HG03460 (cell line): ENCODE measurements around the gene SERPINC1.
"Not testable (repeated sequence)": the region's sequence is repeated elsewhere in the genome, so short reads cannot be mapped to it uniquely, and the experiment has no call there.

Experiments
- ATAC-seq: cut with Tn5 transposase; IDR thresholded peaks from one replicate; pipeline ENCODE4 v1.9.1; 2021; ENCODE audit not compliant: unreplicated experiment

Gene SERPINC1

DNA sequence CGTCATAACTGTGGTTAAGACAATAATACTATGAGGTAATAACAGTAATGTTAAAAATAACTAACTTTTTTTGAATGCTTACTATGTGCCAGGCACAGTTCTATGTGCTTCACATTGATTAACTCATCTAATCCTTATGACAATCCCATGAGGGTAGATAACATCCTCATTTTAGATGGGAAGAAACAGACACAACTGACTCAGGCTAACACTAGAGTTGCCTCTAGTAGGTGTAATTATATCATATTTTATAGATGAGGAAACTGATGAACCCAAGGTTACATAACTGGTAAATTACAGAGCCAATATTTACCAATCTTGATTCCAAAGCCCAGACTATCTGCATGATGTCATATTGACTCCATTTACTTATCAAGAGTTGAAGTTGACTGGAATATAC is 23.5 kb downstream of the SERPINC1 start:
- ATAC-seq, result no peak

DNA sequence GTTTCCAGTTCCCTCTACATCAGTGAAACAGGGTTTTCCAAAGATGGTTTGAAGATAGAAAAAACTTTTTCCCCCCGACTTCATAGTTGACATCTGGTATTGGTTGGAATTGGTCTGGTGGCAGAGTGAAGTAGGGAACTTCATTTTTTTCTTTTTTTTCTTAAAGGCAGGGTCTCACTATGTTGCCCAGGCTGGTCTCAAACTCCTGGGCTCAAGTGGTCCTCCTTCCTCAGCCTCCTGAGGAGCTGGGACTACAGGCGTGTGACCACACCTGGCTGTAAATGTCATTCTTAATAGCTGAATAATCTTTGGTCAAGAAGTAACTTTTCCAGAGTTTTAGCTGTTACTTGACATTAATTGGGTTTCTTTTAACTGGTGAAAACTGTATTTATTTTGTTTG is 27.2 kb downstream of the SERPINC1 start:
- no peak for ATAC-seq

DNA sequence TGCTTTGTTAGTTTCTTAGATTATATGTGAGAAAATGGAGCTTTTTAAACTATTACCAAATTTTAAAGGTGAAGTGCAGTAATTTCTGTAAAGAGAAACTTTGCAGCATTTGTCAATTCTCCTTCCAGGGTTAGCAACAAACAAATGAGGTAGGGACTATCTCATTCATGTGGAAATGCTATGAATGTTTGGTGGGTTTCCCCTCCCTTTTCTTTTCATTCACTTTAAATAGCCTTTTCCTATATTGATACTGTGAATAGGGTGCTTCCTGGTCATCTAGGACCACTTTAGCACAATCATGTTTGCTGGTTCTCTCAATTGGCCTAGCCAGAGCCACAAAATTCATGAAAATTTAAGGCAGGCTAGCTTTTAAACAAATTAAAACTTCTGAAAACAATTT is 28.4 kb downstream of the SERPINC1 start:
- no peak for ATAC-seq

DNA sequence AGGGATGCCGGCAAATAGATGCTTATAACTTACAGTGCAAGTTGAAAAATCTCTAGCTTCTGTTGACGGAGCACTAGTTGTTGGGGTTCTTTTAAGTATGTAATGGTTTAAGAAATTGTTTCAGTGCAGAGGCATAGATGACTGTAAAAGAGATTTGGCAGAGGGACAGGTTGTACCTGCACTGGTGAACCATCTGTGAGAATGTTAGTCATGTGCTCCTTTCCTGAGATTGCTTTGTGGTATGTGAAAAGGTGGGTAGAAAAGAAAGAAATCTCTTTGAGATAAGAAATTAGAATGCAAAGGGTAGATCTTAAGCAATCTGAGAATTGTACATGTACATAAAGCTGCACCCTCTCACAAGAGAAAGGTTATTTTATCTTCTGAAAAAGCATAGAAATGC is 29.5 kb downstream of the SERPINC1 start:
- ATAC-seq, result no peak

DNA sequence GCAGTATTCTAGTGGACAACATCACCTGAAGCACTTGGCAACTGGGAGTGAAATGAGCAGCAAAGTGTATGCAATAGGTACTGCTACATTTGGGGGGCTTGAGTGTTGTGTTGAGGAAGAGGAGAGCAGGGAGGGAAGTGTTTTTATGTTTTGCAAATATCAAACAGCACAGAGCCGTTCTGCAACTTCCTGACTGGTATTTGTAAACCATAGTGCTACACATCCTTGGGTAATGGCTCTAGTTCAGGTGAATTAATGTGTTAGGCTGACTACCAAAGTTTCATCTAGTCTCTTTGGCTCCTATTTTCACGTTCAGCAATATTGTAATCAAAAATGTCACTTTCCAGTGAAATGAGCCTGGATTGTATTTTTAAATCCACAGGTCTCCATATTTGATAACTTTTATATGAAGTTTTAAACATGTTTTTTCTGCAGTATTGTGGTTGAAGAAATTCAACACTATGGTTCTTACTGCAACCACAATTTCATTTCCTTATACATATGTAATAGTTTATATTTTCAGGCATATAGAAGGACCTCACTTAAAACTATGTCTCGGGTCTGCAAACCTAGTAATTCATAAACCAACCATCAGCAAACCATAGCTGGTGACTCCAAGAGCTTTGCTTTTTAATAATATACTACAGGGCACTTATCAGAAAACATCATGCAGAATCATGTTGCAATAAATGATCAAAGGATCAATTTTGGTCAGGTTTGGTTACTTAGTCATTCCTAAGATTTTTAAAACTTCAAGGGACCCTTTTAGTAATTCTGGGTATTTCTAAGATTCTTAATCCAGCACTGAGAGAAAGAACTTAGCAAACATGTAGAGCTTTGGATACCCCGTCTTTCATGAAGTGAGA is 30.1 kb downstream of the SERPINC1 start:
- ATAC-seq, result no peak

DNA sequence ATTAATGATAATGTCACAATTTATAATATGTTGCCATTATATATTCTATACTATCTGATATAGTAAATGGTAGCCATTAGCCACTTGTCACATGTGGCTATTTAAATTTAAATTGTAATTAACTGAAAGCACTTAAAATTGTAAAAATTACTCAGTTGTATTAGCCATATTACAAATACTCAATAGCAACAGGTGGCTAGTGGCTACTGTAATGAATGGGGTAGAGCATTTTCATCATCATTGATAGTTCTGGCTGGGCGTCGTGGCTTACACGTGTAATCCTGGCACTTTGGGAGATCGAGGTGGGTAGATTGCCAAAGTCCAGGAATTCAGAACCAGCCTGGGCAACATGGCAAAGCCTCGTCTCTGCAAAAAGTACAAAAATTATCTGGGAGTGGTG is 32.4 kb downstream of the SERPINC1 start:
- no peak for ATAC-seq

DNA sequence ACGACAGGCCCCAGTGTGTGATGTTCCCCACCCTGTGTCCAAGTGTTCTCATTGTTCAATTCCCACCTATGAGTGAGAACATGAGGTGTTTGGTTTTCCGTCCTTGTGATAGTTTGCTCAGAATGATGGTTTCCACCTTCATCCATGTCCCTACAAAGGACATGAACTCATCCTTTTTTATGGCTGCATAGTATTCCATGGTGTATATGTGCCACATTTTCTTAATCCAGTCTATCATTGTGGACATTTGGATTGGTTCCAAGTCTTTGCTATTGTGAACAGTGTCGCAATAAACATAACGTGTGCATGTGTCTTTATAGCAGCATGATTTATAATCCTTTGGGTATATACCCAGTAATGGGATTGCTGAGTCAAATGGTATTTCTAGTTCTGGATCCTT is 36.0 kb downstream of the SERPINC1 start:
- not testable (repeated sequence) for ATAC-seq

DNA sequence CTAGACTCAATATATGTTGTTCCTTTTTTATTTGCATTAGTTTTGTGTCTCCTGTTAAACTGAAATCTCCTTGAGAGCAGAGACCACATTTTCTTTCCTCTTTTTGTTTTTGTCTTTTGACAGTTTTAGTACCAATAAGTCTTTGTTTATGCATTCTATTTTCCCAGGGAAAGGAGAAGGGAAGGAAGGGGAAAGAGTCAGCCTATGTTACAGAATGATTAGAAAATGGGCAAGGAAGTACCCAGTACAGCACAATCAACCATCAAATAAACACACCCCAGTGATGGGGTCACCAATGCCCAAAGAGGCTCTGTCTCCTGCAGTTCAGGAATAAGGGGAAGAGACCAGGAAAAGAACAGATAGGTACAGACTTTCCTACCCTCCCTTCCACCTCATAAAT is 38.9 kb downstream of the SERPINC1 start:
- no peak for ATAC-seq

DNA sequence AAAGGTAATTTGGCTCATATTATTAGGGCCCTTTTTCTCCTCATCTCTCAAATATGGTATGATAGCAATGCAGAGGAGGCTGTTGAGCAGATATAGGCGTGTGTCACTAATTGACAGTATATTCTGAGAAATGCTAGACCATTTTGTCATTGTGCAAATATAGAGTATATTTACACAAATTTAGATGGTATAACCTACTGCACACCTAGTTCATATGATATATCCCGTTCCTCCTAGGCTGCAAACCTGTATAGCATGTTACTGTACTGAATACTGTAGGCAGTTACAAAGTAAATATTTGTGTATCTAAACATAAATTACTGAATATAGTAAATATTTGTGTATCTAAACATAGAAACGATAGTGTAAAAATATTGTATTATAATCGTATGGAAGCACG is 40.4 kb downstream of the SERPINC1 start:
- no peak for ATAC-seq

DNA sequence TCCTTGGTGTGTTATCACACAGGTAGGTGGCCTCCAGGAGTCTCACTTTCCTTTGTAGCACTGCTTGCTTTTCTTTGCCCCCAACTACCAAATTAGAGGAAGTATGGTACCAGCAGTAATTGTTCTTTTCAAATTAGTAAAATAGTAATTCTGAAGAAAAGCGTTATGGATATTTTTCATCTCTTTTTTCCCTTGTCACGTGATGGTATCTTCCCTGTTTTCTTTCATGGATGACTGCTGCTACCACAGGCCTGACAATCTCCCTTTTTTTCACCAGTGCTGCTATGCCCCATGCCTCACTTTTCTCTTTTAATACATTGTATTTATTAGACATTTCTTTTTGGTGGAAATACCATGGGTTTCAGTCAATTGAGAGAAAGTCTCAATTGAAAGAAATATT is 45.6 kb downstream of the SERPINC1 start:
- ATAC-seq, result no peak

DNA sequence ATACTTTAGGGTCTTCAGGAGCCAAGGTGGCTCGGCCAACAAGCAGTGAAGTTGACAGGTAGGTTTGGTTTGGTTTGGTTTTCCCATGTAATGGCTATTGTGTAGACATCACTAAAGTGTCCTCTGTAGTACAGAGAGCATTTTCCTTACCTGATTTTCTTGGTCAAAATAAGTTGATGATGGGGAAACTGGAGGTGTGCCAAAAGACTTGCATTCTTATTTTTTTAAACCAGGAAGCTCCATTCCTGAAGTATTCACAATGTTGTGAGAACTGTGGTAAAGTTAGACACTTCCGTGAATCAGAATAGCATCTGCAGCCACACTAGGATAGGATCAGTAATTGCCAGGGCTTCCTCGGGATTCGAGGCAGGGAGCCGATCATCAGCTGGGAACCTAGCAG is 46.0 kb downstream of the SERPINC1 start:
- ATAC-seq, result no peak

DNA sequence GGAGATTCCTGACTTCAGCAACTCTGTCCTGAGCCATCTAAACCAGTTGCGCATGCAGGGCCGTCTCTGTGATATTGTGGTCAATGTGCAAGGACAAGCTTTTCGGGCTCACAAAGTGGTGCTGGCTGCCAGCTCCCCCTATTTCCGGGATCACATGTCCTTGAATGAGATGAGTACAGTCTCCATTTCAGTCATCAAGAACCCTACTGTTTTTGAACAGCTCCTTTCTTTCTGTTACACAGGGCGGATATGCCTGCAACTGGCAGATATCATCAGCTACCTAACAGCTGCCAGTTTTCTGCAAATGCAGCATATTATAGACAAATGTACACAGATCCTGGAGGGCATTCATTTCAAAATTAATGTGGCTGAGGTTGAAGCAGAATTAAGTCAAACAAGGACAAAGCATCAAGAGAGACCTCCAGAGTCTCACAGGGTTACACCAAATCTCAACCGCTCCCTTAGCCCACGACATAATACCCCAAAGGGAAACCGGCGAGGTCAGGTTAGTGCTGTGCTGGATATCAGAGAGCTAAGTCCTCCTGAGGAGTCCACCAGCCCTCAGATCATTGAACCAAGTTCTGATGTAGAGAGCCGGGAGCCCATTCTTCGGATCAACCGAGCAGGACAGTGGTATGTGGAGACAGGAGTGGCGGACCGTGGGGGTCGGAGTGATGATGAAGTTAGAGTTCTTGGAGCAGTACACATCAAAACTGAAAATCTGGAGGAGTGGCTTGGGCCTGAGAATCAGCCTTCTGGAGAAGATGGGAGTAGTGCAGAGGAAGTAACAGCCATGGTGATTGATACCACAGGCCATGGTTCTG is 46.7 kb downstream of the SERPINC1 start:
- peak; percentile 32 for ATAC-seq

DNA sequence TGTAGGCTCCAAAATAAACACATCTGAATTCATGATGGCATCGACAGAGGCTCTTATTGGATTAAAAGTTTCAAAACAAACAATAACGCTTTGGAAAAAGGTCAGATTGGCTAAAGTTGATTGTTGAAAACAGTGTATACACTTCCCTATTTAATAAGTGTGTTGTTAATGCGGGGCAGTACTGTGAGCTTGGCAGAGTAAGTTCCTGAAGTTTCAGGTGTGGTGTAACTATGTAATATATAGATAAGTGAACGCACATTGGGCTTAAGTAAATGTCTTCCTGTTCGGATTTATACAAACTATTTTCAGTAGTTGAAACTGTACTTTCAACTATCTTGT is 48.1 kb downstream of the SERPINC1 start:
- ATAC-seq, result no peak

DNA sequence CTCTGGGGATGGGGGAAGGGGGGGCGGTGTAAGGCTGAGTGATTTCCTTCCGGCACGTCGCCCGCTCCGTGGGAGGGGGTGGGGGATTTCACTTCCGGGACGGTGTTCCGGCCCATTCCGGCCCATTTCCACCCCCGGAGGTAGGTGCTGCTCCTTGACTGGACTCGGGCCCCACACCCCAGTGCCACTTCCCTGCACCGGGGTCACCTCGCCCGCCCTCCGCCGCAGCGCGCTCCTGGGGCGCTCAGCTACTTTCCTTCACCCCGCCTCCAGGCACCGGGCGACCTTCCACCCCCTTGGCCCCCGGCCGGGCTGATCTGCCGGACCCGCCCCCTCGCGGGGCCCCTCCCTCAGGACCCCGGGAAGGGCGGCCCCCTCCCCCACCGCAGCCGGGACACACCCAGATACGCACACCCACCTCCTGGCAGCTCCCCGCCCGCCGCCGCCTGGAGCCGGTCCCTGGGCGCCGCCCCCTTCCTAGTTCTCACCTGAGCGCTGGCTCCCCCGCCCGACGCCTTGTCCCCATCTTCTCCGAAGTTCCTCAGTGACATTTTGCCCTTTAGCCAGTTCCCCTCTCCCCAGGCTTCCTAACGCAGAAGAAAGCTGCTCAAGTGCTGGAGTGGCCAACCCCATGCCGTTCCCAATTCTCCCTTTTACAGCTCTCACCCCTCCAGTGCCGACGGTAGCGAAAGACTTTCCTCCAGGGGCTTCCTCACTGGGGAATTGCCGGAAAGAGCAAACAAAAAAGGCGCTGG is 48.7 kb downstream of the SERPINC1 start, which contains the start of gene ZBTB37:
TSS of gene ZBTB37 (plus strand) at position 115 of the 755 bp plus-strand sequence. CDS start 1,846 bp downstream, outside the sequence.
- ATAC-seq, result peak; percentile 61

DNA sequence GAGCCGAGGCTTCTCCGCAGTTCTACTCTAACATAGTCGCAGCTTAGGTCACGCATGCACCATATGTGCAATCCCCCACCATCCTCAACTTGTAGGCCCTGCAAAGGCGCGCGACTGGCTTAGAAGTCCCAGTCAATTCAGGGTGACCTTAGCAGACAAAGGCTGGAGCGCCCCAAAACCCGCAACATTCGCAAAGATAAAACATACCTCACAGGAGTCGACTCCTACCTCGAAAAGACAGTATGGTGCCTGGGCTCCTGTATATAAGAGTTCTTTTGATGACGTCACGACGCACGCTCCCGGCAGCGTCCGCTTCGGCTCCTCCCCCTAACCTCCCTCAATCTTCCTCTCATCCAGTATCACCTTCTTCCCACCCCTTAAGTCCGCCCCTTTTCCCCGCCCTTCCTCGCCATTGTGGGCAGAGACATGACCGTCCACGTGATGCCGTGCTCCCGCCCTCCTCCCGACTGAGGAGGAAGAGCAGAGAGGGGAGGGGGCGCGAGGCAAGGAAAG is 49.3 kb downstream of the SERPINC1 start, which contains the start of gene GAS5:
TSS of gene GAS5 (minus strand) at position 237 of the 513 bp plus-strand sequence.
- peak; percentile 62 for ATAC-seq

DNA sequence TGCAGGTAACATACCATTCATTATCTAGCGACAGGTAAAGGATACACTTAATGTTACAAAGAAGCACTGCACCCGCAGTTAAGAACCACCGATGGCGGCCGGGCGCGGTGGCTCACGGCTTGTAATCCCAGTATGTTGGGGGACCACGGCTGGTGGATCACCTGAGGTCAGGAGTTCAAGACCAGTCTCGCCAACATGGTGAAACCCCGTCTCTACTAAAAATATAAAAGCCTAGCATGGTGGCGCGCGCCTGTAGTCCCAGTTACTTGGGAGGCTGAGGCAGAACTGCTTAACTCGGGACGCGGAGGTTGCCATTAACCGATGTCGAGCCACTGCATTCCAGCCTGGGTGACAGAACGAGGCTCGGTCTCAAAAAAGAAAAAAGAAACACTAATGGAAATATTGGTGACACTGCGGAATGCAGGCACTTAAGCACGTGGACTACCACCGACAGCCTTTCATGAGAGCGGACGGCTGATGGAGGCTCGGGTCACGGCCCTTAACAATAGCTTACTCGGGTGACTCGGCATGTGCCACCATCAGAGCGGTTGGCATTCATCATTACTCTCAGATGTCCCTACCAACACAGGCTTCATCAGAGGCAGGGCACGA is 49.9 kb downstream of the SERPINC1 start:
- no peak for ATAC-seq

DNA sequence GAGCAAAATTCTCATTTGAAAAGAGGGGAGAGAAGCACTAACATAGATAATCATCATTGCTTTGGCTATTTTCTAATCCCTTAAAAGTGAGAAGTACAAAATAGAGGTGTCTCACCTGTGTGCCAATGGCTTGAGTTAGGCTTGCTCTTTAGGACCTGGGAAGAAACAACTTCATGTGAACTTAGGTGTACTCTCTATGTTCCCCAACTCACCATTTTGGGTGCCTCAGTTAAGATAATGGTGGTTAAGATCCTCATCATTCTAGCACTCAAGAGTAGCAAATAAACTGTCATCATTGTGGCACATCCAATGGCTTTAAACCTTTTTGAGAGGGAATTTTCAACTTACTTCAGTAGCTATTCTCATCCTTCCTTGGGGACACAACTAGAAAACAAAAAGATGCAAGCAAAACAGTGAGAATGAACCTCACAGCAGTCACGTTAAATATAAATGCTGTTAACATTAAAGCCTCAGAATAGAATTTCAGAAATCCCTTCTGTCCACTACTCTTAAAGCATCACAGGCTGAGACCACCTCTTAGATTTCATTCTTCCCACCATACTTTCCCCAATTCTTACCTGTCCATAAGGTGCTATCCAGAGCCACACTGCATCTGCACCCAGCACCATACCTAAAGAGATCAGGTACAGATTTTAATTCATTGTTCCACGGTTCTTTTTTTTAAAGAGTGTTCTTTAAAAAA is 50.6 kb downstream of the SERPINC1 start:
- ATAC-seq, result no peak

DNA sequence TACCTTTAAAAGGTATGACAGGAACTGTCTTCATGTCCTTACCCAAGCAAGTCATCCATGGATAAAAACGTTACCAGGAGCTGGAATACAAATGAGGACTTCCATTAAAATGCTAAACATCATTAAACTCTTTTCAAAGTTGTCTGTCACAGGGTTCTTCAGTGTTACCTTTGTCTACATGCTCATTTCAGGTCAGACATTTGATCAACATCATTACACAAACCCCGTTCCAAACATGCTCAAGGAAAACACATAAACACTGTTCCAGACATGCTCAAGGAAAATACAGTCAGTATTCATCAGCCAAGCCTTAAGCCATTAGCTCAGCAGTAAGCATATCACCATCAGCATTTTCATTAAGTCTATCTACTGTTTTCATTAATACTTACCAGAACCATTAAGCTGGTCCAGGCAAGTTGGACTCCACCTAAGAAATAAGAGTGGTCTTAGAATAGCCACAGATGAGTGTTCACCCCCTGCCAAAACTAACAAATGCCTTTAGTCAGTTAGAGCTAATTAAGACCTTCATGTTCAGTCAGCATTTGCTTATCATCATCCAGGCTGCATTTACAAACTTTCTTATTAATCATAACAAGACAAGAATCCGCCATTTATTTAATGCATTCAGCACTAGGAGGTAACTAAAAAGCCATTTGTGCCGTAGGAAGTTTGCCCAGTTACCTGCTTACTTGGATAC is 51.5 kb downstream of the SERPINC1 start:
- ATAC-seq, result no peak

DNA sequence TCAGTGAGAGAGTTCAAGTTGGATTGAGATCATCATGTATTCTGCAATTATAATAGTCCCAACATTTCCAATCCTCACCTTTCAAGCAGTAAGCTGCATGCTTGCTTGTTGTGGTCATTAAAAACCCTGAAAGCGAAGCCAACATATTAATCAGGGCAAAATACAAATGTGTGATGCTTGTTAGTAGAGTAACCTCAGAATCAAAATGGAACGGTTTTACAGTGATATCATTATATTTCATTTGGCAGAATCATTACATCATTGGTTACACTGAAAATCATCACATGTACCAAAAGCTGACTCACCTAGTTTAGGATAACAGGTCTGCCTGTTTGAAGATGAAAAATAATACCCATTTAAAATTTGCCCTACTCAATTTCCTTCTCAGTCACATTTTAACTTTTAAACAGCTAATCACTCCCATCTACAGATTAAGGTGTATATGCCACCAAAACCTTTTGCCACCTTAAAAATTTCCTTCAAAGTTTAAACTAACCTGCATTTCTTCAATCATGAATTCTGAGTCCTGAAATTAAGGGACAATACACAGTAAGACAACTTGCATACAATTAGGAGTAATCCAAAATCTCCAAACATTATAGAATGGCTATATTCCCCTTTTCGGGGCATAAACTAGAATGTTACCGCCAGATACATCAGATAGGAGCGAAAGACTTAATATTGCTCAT is 52.8 kb downstream of the SERPINC1 start:
- no peak for ATAC-seq
